ENCODE results near the gene ARHGAP42.

The ARHGAP42 gene

GRCh38 chr11:100683126-100683525 is 4.0 kb upstream of the ARHGAP42 start:
- H3K4me3 Mint-ChIP-seq, result no peak overlapping the region

GRCh38 chr11:100684101-100685065 is 2.7 kb upstream of the ARHGAP42 start:
- TF ChIP-seq CTCF (IDR thresholded peaks at IDR 0.05; ENCODE audit: unreplicated experiment in 3 of 3), result no peak
- Mint-ChIP-seq H3K4me3 (peak overlapping the region in 2 of 3 experiments; percentile 54 to 62), H3K36me3 (ENCODE audit: low read depth) (no peaks in the 10 kb centered on the region), H3K4me1 (peaks cover 29% of the 10 kb centered on the region), H3K27me3 (ENCODE audit: low read depth) (no peaks in the 10 kb centered on the region), H3K9me3 (no peaks in the 10 kb centered on the region), H3K27ac (no peak overlapping the region)

More at GRCh38 chr11:100683126-100683525, 4.0 kb upstream of the ARHGAP42 start:
- H3K27me3 Mint-ChIP-seq (ENCODE audit: low read depth), result no peaks in the 10 kb centered on the region
- TF ChIP-seq CTCF (IDR thresholded peaks at IDR 0.05; ENCODE audit: unreplicated experiment in 3 of 3), result no peak
- H3K36me3 Mint-ChIP-seq (ENCODE audit: low read depth), result no peaks in the 10 kb centered on the region
- no peak overlapping the region for H3K27ac Mint-ChIP-seq
- peaks cover 18% of the 10 kb centered on the region for H3K4me1 Mint-ChIP-seq
- no peaks in the 10 kb centered on the region for H3K9me3 Mint-ChIP-seq

GRCh38 chr11:100686476-100687053 is 523 bp upstream of the ARHGAP42 start:
- Mint-ChIP-seq H3K27ac (peak overlapping the region; percentile 72 to 89 (median 80)), H3K9me3 (no peaks in the 10 kb centered on the region), H3K36me3 (ENCODE audit: low read depth) (no peaks in the 10 kb centered on the region), H3K4me1 (peaks cover 32% of the 10 kb centered on the region), H3K27me3 (ENCODE audit: low read depth) (no peaks in the 10 kb centered on the region), H3K4me3 (peak overlapping the region; percentile 89 to 94 (median 94))
- TF ChIP-seq CTCF (IDR thresholded peaks at IDR 0.05; ENCODE audit: unreplicated experiment in 3 of 3), result no peak

GRCh38 chr11:100687630-100688395 is 725 bp downstream of the ARHGAP42 start:
- TF ChIP-seq CTCF (IDR thresholded peaks at IDR 0.05; ENCODE audit: unreplicated experiment in 3 of 3), result peak; percentile 56 to 75 (median 74)
- Mint-ChIP-seq H3K4me3 (peak overlapping the region; percentile 95 to 98 (median 97)), H3K27ac (peak overlapping the region; percentile 80 to 97 (median 94)), H3K9me3 (no peaks in the 10 kb centered on the region), H3K36me3 (ENCODE audit: low read depth) (peaks cover 3% of the 10 kb centered on the region), H3K27me3 (ENCODE audit: low read depth) (no peaks in the 10 kb centered on the region), H3K4me1 (peaks cover 32% of the 10 kb centered on the region)

GRCh38 chr11:100689141-100689540 is 2.1 kb downstream of the ARHGAP42 start:
- H3K4me3 Mint-ChIP-seq, result peak overlapping the region; percentile 81 to 98 (median 97)
- no peaks in the 10 kb centered on the region for H3K27me3 Mint-ChIP-seq (ENCODE audit: low read depth)

More at GRCh38 chr11:100689141-100689540, 2.1 kb downstream of the ARHGAP42 start:
- H3K36me3 Mint-ChIP-seq (ENCODE audit: low read depth), result peaks cover 3% of the 10 kb centered on the region
- peaks cover 32% of the 10 kb centered on the region for H3K4me1 Mint-ChIP-seq
- TF ChIP-seq CTCF (IDR thresholded peaks at IDR 0.05; ENCODE audit: unreplicated experiment in 3 of 3), result no peak
- peak overlapping the region in 2 of 3 experiments; percentile 7 to 80 for H3K27ac Mint-ChIP-seq
- no peaks in the 10 kb centered on the region for H3K9me3 Mint-ChIP-seq

All from nephron (organoid).